Hypothalamus (tissue), 51 donors: ENCODE data around the gene ITK.

Source experiments
- DNase-seq, 51 donors: peaks; one replicate each; lab custom pipeline; 2025; lab: John Stamatoyannopoulos, UW

ITK gene

DNA sequence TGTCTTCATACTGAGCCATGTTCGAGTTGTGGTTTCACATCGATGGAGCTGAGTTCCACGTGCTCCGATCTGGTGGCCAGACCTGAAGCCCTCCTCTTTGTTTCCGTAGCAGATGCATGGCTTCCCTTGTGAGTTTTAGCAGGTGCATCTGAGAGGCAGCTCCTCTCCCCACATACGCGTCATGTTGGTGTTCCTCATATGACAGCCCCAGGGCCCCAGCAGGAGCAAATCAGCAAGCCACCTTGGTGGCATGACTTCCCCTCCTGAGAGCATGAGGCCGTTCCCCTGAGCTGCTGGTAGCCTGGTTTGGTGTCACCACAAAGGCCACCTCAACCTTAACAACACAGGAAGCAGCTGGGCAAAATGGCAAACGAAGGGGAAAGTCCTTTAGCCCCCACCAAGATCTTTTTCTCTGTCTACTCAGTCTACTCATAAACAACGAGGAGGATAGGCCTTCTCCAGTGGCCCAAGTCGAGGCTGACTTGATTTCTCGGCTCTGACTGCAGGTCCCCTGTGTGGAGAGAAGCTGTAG lies 91.2 kb downstream of the ITK start:
- DNase-seq, result no peak

DNA sequence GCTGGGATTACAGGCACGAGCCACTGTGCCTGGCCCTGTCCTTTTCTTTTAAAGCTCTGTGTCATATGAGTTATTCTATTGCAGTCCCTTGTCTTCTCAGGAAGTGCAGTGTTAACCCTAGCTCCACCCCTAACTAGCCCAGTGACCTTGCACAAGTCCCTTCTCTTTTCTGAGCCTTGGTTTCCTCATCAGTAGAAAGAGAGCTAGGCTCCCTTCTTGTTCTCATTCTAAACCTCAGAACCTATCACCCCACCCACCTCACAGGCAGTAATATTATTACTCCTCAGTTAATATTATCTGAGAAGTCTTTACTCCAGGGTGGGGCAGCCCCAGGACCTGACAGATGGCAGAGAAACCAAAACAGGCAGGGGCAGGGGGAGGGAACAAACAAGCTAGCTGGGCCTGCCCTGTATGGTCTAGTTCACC lies 92.5 kb downstream of the ITK start:
- DNase-seq, result no peak

DNA sequence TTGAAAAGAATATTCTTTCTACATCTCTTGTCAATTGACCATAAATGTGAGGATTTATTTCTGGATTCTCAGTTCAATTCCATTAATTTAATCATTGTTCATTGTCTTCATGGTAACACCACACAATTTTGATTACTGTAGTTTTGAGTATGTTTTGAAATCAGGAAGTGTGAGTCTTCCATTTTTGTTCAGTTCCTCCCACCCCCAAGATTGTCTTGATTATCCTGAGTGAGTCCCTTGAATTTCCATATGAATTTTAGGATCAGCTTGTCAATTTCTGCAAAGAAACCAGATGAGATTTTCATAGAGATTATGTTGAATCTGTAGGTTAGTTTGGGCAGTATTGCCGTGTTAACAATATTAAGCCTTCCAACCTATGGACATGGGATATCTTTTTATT lies 94.8 kb downstream of the ITK start:
- no peak for DNase-seq

DNA sequence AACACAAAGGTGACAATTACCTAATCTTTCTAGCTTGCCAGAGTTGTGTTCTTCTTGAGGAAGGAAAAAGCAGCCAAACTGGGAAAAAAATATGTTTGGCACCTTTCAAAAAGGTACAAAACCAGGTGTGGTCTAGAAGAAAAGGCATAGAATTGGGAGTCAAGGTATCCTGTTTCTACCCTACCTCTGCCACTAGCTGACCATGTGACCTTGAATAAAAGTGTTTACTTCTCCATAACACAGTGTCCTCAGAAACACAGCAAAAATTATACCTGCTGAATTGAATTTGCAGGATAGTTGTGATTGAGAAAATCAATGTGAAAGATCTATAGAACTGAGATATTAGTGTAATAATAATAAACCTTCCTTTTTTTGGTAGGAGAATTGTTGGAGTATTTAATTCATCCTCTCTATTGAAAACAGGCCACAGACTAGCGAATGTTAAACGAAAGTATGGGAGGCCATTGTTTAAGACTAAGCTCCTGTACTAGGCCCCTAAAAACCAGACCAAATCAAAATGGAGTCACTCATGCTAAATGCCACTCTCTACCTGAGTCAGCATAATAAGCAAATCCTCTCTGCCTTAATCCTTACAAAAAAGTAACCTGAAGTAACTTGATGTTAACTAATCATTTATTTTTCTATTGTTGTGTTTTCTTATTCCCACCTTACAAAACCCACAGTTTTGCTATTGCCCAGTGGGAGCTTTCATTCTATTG lies 97.8 kb downstream of the ITK start:
- no peak for DNase-seq

DNA sequence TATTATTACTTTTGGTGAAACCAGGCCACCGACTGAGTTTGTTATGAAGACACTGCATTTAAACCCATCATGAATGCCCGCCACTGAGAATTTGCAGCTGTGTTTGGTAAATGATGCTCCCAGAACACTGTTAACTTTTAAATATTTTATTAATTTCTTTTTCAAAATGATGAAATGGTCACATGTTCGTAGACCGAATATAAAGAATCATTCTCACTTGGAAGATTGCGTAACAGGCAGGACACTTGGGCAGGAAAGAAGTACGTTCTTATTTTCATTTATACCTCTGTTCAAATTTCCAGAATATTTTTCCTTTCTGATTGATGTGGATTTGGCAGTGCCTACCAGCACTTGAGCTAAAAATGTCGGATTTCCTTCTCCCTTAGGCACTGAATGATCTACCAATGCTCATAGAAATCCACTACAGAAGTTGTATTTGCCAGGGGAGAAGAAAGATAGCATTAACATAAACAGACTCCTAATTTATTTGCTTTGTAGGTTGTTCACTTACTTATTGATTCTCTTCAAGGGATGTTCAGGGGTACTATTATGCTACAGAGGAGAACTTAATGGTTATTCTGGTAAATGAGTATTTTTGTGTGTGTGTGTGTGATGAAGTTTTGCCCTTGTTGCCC lies 99.1 kb downstream of the ITK start:
- DNase-seq, result no peak

DNA sequence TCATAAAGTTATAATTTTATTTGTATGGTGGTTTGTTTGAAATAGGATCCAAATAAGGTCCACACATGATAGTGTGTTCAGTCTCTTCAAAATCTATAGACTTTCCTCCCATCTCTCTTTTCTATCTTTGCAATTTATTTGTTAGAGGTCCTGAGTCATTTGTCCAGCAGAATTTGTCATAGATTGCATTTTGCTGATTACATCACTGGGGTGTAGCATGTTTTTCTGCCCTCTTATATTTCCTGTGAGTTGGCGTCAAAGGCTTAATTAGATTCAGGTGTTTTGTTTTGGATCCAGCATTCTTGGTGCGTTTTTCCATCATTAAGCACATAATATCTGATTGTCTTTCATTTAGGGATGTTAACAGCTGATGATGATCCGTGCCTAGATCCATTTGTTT lies 100.3 kb downstream of the ITK start:
- DNase-seq, result no peak

DNA sequence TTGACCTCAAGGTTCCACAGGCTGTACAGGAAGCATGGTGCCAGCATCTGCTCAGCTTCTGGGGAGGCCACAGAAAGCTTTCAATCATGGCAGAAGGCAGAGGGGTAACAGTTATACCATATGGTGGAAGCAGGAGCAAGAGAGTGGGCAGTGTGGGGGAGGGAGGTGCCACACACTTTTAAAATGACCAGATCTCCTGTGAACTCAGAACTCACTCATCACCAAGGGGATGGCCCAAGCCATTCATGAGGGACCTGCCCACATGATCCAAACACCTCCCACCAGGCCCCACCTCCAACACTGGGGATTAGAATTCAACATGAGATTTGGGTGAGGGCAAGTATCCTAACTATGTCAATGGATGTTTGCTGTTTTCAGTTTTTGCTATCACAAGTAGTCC lies 101.5 kb downstream of the ITK start:
- DNase-seq, result no peak

DNA sequence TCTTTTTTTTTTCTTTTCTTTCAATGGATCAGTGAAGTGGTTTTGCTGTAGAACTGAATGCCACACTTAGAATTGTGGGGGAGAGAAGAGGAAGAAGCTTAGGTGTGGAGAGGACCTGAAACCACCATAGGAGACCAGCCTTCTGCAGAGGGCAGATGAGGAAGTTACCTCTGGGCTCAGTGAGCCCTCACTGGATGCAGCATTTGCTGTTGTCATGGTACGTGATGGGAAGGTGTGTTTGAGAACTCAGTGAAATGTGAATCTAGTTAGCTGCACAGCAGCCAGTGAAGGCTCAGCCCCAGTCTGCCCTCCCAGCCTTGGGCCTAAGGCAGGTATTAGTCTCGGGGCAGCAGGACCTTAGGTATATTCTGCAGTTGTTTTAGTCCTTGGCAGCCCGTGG lies 102.8 kb downstream of the ITK start:
- peak in 1 of 51 donors; percentile 10 for DNase-seq

DNA sequence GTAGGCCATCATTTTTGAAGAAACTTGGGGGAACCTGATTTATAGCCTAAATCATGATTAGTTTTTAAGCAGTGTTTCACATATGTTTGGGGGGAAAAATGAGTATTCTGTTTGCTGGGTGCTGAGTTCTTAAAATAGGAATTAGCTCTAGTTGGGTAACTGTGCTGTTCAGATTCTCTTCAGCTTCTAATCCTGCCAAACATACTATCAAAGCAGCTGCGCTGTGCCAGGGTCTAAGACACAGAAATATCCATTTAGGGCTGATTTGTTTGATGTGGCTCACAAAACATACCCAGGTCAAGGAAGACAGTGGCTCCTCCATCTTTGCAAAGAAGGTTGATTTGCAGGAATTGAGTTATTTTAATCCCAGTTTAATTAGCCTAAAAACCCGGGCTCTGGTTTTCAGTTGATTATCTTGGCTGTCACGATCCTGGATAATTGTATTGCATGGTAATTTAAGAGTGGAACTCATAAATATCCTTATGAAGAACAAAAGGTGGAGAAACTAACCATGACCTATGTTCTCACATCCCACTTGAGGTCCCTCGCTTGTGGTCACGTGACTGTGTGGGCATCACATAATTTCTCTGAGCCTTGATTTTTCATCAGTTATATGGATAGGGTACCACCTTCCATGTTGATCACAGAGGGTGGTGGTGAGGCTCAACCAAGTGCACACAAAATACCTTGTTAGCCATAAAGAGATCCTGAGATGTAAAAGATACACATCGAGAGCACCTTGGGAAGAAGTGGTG lies 104.0 kb downstream of the ITK start:
- DNase-seq, result peak in 1 of 51 donors; percentile 12

DNA sequence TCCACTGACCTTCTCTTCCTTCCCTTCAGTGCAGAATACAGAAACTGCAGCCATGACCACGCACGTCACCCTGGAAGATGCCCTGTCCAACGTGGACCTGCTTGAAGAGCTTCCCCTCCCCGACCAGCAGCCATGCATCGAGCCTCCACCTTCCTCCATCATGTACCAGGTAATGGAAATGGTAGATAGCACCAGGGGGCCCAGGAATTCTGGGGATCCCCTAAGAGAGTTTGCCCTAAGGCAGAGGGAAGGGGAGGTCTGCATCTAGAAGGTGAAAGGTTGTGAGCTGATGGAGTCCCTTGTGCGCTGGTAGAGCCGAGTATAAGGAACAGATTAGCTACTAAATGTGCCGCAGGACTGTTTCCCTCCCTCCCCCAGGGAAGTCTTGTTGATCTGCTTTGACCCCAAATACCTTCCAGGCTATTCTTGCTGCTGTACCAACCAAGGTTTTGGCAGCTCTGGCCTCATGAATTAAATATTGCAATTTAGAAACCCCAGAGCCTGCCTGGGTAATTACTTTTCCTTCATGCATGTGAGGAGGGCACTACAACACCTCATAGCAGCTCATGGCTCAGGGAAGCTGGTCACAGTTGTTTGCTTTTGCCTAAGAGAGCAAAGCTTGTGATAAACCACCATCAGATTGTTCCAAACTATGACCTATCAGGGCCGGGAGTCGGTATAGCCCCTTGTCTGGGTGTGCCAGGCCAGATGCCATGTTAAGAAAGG lies 104.8 kb downstream of the ITK start:
- DNase-seq, result no peak

DNA sequence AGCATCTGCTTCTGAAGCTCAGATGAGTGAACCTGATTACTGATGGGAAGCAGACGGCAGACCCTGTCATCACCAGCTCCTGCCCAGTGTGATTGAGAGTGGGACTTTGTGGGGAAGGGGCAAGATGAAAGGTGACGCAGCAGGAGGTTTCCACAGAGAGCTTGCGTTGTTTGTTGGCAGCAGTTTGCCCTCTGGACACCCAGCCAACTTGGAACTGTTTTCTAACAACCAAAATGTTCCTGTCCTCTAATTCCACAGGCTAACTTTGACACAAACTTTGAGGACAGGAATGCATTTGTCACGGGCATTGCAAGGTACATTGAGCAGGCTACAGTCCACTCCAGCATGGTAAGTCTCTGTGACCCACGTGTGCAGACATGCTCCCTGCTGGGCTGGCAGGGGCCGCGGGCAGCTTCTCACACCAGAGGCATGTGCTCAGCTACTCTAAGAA lies 106.1 kb downstream of the ITK start:
- peak in 6 of 51 donors; percentile 8 to 40 (median 30) for DNase-seq

DNA sequence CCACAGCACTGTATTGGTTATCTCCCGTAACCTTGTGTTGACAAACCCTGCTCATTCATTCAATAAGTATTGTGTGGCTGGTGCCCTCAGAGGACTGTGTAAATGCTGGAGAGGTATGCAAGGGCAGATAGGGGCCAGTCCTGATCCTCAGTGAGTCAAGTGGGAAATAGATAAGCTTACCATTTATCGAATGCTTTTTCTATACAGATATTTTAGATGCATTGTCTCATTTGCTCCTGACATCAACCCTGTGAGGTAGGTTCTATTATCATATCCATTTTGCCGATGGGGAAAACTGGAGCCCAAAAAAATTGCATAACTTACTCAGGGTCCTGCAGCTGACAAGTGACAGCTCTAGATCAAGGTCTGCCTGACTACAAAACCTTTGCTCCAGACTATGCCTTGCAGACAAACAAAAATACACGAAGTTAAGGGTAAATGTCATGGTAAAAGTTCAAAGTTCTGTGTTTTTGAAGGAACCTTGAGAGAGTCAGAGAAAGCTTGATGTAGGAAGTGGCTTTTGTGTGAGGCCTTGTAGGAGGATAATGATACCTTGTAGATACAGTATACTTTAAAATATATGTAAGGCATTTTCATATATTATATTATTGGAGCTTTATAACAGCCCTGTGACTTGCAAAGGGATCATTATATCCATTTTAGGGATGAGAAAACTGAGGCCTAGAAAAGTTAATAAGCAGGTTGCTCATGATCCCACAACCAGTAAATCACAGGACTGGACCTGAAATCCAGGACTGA lies 107.9 kb downstream of the ITK start:
- DNase-seq, result no peak

DNA sequence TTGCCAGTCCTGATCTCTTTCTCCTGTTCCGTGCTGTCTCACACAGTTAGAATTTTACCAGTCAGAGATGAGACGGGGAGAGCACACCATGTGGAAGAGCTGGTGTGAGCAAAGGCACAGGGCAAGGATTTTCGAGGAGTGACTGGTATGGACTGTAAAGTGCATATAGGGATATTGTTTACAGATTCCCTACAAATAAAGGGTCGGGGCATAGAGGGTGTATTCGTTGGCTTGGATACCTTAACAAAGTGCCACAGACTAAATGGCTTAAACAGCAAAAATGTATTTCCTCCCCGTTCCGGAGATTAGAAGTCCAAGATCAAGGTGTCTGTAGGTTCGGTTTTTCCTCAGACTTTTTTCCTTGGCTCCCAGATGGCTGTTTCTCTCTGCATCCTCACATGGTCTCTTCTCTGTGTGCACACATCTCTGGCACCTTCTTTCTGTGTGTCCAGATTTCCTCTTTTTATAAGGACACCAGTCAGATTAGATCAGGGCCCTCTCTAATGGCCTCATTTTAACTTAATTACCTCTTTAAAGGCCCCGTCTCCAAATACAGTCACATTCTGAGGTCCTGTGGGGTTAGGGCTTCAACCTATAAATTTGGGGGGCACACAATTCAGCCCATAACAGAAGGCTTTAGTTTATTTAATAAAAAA lies 108.7 kb downstream of the ITK start:
- no peak for DNase-seq

DNA sequence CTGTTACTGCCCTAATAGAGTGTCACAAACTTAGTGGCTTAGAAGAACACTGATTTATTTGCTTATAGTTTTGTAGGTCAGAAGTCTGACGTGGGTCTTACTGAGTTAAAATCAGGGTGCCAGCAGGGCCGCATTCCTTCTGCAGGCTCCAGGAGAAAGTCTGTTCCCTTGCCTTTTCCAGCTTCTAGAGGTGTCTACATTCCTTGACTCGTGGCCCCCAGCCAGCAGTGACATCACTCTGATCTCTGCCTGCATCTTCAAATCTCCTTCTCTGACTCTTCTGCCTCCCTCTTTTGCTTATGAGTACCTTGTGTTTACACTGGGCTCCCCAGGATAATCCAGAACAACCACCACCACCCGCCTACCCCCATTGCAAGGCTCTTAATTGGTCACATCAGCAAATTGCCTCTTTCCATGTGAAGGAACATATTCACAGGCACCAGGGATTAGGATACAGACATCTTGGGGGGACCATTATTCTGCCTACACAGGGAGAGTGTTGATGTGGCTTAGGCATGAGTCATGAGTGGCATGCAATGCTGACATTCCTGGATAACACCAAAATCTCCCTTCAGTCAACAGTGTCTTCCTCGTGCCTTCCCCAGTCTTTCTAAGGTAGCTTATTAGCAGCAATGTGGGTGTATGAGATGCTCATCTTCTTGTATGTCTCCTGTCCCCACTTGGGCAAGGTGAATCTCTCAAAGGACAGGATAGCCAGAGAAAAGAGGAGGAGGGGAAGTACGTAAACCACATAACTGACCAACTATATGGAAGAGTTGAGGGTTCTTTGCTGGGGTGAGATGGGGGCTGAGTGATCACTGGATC lies 109.7 kb downstream of the ITK start:
- no peak for DNase-seq

DNA sequence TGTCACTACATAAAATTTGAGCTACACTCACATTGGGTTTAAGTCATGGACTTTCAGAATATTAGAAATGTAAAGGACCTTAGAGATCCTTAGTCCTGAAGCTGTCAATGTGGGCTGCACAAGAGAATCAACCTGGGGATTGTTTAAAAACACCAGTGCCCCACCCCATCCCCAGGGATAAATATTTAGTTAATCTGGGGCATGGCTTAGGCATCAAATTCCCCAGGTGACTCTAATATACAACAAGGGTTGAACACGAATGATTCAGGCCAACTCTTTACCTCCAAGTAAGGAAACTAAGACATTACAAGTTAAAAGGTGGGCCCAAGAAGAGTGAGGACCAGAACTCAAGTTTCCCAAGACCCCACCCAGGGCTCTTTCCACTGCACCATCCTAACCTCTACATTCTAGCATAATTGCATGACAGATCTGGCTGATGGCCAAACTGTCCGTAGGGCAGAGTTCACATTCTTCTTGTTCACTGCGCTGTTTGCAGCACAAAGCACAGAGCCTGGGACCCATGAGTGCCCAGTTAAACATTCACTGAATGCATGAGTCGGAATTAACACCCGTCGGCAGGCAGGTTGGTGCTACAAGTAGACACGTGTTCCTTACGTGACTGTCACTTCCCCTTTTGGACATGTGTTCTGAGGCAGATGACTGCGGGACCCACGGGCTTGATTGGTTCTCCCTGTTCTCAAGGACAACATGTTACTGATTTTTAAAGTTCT lies 110.5 kb downstream of the ITK start:
- no peak for DNase-seq

DNA sequence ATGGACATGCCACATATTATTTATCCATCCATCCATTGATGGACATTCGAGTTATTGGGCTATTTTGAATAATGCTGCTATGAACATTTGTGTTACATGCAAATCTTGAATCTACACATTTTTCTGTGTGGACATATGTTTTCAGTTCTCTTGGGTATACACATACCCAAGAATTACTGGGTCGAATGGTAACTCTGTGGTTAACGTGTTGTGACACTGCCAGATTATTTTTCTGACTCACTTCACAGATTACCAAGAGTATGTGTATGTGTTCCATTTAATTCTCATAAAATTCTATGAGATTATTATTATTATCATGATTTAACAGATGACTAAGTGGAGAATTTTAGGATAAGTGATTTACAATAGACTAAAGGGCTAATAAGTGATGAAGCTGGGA lies 112.0 kb downstream of the ITK start:
- DNase-seq, result no peak

DNA sequence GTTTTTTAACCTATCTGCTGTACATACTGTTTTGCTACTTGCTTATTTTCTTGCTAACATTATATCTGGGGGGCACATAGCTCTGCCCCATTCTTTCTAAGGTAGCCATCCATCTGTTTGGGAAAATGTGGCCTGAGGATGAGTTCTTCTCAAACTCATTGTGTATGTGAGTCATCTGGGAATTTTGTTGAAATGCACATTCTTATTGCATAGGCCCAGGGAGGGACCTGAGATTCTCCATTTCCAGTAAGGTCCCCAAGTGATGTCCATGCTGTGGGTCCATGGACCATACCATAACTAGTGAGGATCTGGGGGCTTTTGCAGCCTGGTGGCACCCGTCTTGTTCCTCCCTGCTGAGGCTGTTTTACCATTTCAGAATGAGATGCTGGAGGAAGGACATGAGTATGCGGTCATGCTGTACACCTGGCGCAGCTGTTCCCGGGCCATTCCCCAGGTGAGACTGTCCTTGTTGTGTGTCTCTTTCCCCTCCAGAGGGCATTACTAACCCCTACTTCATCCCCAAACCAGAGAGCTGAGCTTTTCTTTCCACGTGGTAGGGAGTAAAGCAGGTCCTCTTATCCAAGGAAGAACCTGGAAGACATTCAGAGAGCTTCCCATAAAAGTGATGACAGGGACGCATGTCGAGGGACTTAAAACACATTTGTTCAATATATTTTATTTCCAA lies 113.9 kb downstream of the ITK start:
- DNase-seq, result no peak
